ENCODE measurements around the gene KRTAP2-2. TPM values are rescaled to one million over a fixed set of nuclear protein-coding genes. Genes with fewer than 3 reads are reported as not detected.

The KRTAP2-2 gene
- total and polyA plus RNA-seq, 8 donors = not detected

DNA sequence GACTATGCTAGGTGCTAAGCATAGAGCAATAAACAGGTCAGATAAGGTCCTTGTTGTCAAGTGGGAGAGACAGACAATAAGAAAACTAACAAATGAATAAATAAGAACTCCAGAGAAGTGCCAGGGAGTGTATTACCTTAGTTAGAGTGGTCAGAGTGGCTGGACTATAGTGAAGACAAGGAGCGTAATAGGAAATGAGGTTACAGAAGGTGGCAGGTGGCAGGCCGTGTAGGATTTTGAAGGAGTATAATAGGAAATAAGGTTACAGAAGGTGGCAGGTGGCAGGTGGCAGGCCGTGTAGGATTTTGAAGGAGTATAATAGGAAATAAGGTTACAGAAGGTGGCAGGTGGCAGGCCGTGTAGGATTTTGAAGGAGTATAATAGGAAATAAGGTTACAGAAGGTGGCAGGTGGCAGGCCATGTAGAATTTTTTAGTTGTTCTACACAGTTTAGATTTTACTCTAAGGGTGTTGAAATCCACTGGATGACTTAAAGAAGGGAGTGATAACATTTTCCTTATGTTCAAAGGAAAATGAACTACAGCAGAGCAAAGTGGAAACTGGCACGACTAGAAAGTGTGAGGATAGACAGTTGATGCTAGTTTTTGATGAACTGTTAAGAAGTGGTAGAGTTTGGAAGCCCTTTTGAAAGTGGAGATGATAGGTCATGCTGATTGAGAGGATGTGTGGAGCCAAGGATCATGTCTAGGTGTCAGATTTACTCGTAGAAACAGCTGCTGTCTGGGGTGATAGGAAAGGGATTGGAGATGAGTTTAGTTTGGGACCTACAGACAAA lies 42.5 kb downstream of the KRTAP2-2 start:
- Histone ChIP-seq H3K27ac (no peak overlapping the region), H3K4me3 (no peak overlapping the region), H3K27me3 (no peaks in the 10 kb centered on the region), H3K4me1 (no peaks in the 10 kb centered on the region), H3K36me3 (no peaks in the 10 kb centered on the region), H3K9me3 (no peaks in the 10 kb centered on the region)
- intact Hi-C loops (cut with DNase I) = no loop called here
- no peak for TF ChIP-seq CTCF (IDR thresholded peaks at IDR 0.05)
- ATAC-seq (no peak), DNase-seq (no peak), FAIRE-seq (no peak)
- WGBS, 2 donors = 64 to 73% methylated on average over 6 of the region's 6 CpGs

DNA sequence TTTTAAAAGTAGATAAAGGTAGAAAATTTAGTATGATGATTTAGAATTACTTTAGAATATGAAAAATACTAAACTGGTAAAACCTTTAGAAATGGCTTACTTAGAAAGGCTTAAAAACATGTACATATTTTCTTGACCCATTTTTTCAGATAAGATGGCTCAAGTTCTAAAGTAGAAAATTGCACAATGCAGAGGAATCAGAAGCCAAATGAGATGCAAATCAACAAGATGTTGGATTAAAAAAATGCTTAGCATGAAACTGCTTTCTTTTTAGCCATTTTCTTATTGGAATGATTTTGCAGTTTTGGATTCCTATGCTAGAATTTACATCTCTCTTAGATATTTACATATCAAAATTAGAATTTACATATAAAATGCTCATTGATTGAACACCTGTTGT lies 44.6 kb downstream of the KRTAP2-2 start:
- no peak overlapping the region for H3K4me3 ChIP-seq
- no peak for FAIRE-seq
- no peaks in the 10 kb centered on the region for H3K4me1 ChIP-seq
- no peak for TF ChIP-seq CTCF (IDR thresholded peaks at IDR 0.05)
- no peak overlapping the region for H3K27ac ChIP-seq
- H3K27me3 ChIP-seq = no peaks in the 10 kb centered on the region
- intact Hi-C loops (cut with DNase I) = no loop called here
- no peak for ATAC-seq
- DNase-seq = no peak
- H3K36me3 ChIP-seq = no peaks in the 10 kb centered on the region
- H3K9me3 ChIP-seq = no peaks in the 10 kb centered on the region

DNA sequence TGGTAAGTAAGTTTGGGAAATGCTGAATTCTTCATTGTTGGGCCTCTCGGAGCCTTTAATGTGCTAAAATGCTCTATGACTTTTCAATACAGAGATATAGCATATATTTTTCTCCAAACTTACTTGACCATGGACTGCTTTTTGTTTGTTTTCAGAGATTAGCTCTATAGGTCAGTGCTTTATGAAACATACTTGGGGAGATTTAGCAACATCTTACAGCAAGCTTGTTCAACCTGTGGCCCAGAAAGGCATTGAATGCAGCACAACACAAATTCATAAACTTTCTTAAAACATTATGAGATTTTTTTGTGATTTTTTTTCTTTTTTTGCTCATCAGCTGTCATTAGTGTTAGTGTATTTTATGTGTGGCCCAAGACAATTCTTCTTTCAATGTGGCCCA lies 45.1 kb downstream of the KRTAP2-2 start:
- H3K27ac ChIP-seq = no peak overlapping the region
- 86 to 89% methylated on average over 1 of the region's 1 CpG for WGBS, 2 donors
- FAIRE-seq = no peak
- H3K4me3 ChIP-seq = no peak overlapping the region
- no peaks in the 10 kb centered on the region for H3K27me3 ChIP-seq
- no peaks in the 10 kb centered on the region for H3K4me1 ChIP-seq
- H3K36me3 ChIP-seq = no peaks in the 10 kb centered on the region
- DNase-seq = no peak
- no peak for TF ChIP-seq CTCF (IDR thresholded peaks at IDR 0.05)
- ATAC-seq = no peak
- no peaks in the 10 kb centered on the region for H3K9me3 ChIP-seq
- intact Hi-C loops (cut with DNase I) = no loop called here

DNA sequence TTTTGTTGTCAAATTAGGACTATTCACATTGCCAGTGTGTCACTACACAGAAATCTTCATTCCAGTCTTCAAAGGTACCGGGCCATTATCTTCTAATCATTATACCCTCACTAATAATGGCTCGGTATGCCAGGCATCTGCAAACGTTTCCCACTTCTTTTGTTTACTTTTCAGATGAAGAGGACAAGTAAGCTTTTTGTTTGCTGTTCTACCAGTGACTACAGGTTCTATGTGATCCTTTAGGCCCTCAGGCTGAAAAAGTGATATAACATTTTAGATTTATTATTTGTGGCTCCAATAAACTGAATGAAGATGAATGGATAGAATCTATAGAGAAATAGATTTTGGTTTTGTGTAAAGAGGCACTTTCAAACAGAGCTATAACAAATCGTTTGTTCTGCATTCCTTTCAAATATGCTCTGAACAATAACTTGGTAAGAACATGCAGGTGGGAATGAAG lies 45.7 kb downstream of the KRTAP2-2 start:
- DNase-seq = no peak
- intact Hi-C loops (cut with DNase I) = no loop called here
- 14 to 18% methylated on average over 4 of the region's 4 CpGs for WGBS, 2 donors
- H3K27ac ChIP-seq = no peak overlapping the region
- FAIRE-seq = no peak
- no peak for TF ChIP-seq CTCF (IDR thresholded peaks at IDR 0.05)
- ATAC-seq = peak in 1 of 4 donors; percentile 46
- H3K9me3 ChIP-seq = no peaks in the 10 kb centered on the region
- H3K27me3 ChIP-seq = no peaks in the 10 kb centered on the region
- no peaks in the 10 kb centered on the region for H3K4me1 ChIP-seq
- no peaks in the 10 kb centered on the region for H3K36me3 ChIP-seq
- no peak overlapping the region for H3K4me3 ChIP-seq

GRCh38 chr17:41008811-41009210 lies 46.2 kb downstream of the KRTAP2-2 start, which contains the start of gene KRTAP3-1:
Gene KRTAP3-1 (minus strand): TSS chr17:41009128. CDS start chr17:41009074, 54 bp downstream.
- Histone ChIP-seq H3K4me1 (no peaks in the 10 kb centered on the region), H3K4me3 (no peak within 1 kb of the TSS), H3K27me3 (no peaks in the 10 kb centered on the region), H3K36me3 (no peaks in the 10 kb centered on the region), H3K9me3 (no peaks in the 10 kb centered on the region), H3K27ac (no peak within 1 kb of the TSS)
- 66 to 67% methylated on average over 8 of the region's 8 CpGs for WGBS, 2 donors
- ATAC-seq (no peak), DNase-seq (peak in 1 of 6 donors; percentile 27), FAIRE-seq (no peak)
- intact Hi-C loops (cut with DNase I) = no loop called here
- no peak for TF ChIP-seq CTCF (IDR thresholded peaks at IDR 0.05)
